GM19240 (cell line): ENCODE data around the gene FBRSL1.
"Not testable (repeated sequence)": the region's sequence is repeated elsewhere in the genome, so short reads cannot be mapped to it uniquely, and the experiment has no call there.

ENCODE experiments used
- DNase-seq: peaks from one replicate; pipeline ENCODE4 v3.0.0; 2011; ENCODE audit warnings: low spot score; ENCODE audit not compliant: insufficient read length

FBRSL1 gene

DNA sequence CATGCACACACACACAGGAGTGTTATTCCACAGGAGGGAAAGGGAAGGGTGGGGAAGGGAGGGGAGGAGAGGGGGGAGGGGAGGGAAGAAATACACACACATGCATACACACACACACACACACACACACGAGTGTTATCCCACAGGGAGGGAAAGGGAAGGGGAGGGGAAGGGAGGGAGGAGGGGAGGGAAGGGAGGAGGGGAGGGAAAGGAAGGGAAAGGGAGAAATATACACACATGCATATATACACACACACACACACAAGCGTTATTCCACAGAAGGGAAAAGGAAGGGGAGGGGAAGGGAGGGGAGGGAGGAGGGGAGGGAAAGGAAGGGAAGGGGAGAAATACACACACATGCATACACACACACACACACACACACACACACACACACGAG is 19.6 kb upstream of the FBRSL1 start:
- no peak for DNase-seq

DNA sequence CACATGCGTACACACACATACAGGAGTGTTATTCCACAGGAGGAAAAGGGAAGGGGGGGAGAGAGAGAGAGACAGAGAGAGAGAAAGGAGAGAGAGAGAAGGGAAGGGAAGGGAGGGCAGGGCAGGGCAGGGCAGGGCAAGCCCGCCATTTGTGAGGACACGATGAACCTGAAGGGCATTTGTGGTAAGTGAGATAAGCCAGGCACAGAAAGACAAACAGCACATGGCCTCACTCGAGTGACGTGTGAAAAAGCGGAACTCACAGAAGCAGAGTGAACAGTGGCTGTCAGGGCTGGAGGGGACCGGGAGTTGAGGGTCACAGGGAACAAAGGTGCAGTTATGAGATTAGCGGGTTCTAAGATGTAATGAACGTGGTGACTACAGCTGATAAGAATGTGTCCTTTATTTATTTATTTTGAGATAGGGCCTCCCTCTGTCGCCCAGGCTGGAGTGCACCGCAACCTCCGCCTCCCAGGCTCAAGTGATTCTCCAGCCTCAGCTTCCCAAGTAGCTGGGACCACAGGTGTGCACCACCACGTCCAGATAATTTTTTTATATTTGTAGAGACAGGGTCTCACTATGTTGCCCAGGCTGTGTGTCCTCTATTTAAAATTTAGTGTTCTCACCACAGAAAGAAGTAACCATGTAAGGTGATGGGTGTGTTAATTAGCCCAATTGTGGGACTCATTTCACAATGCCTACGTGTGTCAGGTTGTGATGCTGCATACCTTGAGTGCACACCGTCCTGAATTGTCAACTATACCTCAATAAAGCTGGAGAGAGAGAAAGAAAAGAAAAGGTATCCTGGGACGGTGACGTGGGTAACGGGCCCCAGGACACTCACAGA is 18.7 kb upstream of the FBRSL1 start:
- no peak for DNase-seq

DNA sequence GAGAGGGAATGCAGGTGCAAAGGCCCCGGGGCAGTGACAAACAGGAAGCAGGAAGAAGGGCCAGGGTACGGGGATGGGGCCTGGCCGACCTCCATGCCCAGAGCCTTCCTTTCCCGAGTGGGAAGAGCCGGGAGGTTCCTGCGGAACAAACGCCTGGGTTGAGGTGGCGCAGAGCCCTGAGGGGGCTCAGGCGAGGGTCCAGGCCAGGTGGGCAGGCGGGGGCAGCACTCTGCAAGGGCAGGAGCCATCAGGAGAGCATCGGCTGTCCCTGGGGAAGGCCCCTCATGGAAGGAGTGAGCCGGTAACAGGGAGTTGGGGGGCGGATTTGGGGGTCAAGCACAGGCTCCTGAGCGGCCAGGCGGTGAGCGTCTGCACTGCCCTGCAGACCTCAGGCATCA is 18.1 kb upstream of the FBRSL1 start:
- DNase-seq, result no peak

DNA sequence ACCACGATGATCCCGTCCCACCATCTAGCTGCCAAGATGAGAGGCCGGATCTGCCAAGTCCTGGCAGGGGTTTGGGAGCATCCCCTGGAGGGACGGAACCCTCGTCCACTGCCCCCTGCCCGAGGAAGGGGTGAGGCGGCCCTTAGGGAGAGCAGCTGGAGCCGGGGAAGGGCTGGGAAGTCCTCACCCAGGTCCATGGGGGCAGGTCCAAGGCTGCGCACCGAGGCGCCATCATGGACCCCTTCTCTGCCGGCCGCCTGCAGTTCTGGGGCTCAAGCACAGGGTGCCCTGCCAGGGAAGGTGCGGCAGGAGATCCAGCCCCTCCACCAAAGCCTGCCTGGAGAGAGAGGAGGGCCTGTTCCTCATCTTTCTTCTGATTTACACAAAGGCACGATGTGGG is 17.6 kb upstream of the FBRSL1 start:
- DNase-seq, result no peak

DNA sequence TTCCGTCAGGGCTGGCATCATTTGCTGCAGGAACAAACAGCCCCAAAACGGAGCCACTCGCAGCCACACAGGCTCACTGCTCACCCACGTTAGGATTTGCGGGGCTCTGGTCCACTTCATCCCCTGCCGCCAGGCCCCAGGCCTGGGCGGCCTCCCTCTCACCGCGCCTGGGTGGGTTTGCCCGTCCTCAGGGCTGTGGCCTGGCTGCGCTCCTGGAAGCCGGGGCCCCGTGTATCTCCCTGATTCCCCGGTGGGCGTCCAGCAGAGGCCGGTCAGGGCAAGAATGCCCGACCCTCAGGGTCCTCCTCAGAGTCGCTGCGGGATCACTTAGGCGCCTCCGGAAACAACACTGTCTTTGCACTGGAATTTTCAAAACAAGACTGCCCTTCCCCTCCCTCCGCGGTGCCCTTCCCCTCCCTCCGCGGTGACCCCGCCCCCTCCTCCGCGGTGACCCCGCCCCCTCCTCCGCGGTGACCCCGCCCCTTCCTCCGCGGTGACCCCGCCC is 15.7 kb upstream of the FBRSL1 start:
- DNase-seq, result no peak

DNA sequence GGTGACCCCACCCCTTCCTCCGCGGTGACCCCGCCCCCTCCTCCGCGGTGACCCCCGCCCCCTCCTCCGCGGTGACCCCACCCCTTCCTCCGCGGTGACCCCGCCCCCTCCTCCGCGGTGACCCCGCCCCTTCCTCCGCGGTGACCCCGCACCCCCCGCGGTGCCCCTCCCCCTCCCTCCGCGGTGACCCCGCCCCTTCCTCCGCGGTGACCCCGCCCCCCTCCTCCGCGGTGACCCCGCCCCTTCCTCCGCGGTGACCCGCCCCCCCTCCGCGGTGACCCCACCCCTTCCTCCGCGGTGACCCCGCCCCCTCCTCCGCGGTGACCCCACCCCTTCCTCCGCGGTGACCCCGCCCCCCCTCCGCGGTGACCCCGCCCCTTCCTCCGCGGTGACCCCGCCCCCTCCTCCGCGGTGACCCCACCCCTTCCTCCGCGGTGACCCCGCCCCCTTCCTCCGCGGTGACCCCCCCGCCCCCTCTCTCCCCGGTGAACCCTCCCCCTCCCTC is 15.1 kb upstream of the FBRSL1 start:
- DNase-seq, result not testable (repeated sequence)

DNA sequence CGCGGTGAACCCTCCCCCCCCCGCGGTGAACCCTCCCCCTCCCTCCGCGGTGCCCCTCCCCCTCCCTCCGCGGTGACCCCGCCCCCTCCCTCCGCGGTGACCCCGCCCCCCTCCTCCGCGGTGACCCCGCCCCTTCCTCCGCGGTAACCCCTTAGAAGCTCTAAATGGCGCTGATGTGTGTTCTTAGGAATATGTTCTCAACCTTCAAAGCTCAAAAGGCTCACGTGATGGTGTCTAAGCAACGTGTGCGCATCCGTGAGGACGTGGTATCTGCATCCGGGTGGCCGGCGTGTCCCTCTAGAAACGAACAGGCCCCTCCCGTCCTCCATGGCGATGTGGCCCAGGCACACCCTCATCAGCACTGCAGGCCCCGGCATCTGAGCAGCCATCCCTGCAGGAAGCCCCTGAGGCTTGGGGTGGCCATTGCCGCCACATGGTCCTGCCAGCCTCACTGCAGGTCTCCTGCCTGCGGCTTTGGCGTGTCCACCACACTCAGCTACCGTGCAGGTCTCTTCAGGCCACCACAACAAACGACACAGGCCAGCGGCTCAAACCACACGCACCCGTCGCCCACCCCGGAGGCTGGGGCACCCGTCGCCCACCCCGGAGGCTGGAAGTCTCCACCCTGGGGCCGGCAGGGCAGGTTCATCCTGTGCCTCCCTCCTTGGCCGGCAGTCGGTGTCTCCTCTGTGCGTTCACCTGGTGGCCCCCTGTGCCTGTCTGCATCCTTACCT is 14.5 kb upstream of the FBRSL1 start:
- DNase-seq, result no peak

DNA sequence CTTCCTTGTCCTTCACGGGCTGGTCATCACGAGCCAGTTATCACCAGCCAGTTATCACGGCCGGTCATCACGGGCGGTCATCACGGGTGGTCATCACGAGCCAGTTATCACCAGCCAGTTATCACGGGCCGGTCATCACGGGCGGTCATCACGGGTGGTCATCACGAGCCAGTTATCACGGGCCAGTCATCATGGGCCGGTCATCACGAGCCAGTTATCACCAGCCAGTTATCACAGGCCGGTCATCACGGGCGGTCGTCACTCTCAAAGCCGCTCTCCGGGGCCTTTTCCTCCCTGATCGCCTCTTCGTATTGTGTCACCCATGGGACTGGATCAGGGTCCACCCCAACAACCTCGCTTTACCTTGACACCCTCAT is 13.9 kb upstream of the FBRSL1 start:
- DNase-seq, result no peak

DNA sequence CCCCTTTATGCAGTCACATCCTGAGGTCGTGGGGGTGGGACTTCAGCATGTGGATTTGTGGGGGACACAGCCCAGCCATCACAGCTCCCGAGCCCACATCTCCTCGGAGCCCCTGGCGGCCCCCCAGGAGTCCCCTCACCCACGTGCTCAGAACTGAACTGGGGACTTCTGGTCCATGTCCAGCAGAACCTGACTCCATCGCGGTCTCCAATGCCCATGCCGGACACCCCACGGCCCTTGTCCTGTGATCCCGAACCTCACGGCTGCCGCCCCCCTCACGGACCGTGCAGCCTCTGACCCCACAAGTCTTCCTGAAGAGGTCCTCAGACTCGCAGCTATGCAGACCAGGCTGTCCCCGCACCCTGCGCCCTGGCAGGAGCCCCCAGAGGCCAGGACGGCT is 13.5 kb upstream of the FBRSL1 start:
- no peak for DNase-seq

DNA sequence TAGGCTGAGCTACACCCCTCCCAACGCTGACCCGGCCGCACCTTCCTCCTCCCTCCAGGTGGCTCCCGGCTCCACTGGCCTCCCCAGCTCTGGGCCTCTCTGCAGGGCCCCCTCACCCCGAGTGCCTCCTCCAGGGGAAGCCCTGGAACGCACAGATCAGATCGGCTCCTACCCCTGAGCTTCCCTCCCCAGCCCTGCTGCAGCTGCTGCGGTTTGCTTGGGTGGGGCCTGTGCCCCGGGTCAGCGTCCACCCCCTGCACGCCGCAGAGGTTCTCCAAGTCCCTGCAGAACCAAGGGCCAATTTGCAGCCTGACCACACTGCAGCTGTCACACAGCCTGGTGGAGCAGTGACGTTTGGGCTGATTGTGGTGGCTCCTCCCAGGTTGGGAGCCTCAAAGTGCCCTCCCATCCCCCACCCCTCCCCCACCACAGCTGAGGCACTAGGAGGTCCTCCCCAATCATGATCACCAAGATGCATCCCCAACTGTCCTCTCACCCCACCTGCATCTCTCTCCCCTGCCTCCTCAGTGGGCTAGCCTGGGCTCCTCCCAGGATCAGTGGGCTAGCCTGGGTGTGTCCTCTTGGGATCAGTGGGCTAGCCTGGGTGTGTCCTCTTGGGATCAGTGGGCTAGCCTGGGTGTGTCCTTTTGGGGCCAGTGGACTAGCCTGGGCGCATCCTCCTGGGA is 12.8 kb upstream of the FBRSL1 start:
- DNase-seq, result no peak

DNA sequence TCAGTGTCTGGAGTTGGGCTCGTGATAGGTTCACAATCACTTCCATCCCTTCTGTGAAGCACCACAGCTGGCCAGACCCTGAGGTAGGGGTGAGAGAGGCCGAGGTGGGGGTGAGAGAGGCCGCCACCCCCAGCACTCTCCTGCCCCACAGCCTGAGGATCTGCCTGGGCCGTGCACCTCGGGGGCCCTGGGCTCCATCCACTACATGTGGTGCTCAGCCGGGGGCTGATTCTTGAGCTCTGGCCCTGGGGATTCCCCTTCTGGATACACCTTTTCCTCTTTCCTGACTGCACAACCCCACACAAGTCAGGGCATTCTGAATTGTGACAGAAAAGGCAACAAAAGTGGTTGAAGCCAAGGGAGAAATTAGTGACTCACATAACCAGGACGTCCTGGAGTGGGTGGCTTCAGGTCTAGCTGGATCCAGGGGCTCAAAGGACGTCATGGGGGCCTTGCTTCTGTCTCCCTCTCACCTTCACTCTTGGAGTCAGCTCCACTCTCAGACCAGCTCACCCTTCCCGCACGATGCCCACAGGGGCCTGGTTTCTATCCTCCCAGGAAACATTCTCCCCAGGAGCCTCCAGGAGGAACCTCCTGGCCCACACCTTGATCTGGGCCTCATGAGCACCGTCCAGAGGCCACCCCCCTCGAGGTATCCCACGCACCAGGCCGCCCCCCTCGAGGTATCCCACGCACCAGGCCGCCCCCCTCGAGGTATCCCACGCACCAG is 12.1 kb upstream of the FBRSL1 start:
- DNase-seq, result no peak

DNA sequence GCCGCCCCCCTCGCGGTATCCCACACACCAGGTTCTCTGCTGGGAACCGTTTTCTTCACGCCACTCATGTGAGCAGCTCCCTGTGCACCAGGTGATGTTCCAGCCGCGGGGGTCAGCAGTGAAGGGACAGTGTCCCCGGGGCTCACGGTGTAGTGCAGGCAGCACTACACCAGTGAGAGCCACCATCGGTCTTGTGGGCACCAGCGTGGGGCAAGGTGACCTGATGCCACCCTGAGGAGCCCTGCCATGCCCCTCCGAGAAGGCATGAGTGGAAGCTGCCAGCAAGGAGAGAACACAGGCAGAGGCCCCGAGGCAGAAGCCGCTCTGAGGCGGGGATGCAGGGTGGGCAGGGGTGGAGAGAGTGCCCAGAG is 11.5 kb upstream of the FBRSL1 start:
- DNase-seq, result no peak

DNA sequence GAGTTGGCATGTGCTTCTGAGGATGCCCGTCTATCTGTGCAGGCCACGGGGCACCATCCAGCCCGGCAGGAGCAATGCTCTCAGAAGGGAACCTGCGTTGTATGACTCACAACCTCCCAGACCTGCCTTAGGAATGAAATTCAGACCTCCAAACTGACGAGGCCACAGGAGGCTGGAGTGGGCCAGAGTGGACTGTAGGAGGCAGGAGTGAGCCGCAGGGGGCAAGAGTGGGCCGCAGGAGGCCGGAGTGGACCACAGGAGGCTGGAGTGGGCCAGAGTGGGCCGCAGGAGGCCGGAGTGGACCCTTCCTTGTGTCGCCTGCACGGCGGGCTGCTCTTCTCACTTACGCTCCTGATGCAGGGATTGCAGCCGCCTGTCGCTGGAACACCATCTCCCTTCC is 11.1 kb upstream of the FBRSL1 start:
- no peak for DNase-seq

DNA sequence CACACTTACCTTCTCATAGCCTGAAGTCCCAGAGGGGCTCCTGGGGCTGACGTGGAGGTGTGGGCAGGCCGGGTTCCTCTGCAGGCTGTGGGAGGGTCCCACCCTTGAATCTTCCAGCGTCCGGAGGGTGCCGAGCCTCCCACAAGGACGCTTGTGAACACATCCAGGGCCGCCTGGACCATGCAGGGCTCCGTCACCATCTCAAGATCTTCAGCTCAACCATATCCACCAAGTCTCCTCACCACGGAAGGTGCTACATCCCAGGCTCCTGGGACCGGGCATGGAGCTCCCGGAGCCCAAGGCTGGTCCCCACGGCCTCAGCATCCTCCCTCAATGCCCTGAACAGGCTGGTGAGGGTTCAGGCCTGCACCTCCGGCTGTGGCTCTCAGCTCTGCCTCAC is 10.7 kb upstream of the FBRSL1 start:
- no peak for DNase-seq

DNA sequence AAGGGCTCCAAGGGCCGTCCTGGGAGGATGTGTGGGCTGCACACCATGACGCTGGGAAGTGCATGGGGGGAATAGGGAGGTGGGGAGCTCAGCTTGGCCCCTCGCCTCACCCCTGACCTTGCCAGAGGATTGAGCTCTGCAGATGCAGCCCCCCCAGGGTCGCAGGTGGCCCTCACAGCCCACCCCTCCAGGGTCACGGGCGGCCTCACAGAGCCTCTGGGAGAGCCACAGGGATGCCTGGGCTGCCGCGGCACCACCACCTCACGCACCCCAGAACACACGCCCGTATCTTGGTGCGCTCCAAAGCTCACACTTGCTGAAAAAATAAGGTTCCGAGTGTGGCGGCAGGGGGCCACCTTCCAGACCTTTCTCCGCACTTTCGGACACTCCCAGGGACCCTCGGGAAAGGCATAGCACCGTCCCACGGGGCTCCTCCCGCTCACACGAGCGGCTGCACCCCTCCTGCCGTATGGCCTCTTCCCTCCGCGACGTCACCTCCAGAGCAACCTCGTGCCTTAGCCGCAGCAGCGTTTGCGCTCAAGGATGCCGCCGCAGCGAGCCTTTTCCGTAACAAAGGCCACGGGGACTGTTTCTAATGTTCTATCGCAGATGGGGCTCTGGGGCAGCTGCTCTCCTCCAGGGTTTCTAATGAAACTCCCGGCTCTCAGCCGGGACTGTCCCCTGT is 9.9 kb upstream of the FBRSL1 start:
- no peak for DNase-seq

DNA sequence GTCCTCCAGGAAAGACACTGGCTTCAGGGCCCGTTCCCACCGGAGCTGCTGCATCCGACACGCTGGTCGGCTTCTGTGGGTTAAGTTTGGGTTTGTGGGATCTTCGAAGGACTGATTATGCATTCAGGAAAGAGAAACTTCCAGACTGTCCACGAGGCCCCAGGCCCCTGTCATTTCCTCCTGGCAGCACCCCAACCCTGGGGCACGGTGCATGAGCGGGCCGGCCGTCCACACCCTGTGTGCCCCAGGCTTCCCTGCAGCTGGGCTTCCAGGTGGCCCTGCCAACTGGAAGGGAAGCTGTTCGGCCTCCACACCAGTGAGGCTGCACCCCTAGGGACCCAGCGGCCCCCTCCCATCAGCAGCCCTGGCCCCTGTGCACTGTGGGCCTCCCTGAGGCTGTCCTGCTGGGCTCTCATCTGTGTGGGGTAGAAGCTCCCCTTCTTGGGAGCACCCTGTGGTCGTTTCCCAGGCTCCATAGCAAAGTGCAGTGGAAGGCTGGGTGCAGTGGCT is 9.3 kb upstream of the FBRSL1 start:
- DNase-seq, result no peak

DNA sequence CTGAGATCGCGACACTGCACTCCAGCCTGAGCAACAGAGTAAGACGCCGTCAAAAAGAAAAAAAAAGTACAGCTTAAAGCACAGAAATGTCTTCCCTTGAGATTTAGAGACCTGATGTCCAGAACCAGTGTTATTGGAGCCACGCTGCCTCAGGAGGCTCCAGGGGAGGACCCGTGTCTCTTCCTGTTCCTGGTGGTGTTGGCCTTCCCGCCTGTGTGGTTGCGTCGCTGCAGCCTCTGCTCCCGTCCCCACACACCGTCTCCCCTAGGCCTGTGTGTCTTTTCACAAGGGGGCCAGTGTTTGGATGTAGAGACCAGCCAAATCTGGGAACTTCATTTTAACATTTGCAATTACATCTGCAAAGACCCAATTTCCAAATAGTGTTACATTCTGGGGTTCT is 8.6 kb upstream of the FBRSL1 start:
- no peak for DNase-seq

DNA sequence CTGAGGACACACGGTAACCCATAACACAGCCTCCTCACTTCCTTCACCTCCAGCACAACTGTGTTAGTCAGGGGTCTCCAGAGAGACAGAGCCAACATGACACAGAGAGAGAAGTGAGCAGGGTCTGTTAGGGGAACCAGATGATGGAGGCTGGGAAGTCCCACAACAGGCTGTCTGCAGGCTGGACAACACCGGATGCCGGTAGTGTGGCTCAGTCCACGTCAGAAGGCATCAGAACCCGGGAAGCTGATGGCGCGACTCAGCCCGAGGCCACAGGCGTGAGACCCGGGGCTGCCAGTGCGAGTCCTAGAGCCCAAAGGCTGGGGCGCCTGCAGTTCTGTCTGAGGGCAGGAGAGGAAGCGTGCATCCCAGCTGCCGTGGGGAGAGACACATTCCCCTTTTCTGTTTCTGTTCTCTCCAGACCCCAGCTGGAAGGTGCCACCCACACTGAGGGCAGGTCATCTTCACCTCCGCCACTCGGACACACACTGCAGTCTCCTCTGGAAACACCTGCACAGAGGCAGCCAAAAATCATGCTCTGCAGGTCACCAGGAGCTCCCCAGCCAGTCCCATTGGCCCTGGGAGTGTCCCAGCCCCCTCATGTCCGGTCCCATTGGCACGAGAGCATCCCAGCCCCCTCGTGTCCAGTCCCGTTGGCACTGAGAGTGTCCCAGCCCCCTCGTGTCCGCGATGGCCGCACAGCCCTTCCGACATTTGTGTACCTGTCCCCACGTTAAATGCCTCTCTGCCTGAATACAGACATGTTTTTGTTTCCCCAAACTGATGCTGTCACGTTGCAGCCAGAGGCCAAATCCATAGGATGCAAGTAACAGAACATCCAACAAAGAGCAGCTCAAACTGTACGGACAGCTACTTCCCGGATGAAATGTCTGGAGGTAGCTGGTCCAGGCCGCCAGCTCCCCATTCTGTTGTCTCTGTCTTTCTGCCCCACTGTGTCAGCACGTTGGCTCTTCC is 7.9 kb upstream of the FBRSL1 start:
- no peak for DNase-seq

DNA sequence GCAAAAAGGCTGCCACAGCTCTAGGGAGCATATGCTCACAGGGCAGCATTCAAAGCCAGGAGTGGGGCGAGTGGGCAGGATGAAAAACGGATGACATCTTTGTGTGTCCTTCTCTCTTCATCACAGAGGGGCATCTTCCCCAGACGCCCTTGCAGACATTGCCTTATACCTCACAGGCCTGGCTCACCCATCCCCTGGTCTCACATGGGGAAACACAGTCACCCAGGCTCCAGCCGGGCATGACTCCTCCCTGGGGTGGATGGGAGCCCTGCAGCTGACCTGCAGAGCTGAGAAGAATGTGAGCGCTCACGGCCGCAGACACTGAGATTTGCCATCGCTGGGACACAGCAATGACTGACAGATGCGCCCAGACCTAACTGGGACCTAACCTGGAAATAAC is 7.2 kb upstream of the FBRSL1 start:
- DNase-seq, result no peak
